ENCODE data around the gene ZNF418.
"Not testable (repeated sequence)": the region's sequence is repeated elsewhere in the genome, so short reads cannot be mapped to it uniquely, and the experiment has no call there.

ZNF418 gene

DNA sequence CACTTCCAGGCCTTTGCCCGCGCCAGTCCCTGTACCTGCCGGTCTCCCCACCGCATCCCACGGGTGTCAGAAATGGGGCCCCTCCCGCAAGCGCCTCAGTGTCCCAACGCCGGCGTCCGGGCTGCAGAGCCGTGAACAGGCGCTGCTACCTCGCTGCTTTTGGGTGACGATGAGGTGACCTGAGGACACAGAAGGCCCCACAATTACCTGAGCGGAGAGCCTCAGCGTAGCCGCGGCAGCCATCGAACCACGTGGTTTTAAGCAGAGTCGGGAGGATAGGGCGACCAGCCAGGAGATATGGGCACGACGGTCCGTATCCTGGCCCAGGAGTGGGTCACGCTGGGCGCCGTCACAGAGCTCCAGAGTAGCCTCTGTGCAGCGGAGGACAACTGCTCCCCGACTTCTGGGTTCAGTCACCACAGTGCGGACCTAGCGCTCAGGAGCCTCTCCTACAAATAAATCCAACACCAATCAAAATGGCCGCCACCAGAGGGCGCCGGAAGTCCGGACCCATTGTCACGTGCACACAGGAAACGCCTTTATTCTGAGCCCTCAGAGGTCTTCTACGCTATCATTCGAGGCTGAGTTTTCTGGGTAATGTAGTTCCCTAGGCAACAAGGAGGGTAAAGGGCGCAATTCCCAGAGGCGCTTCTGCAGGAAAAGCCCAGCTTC, 46.5 kb downstream of the ZNF418 start, which contains the start of gene ZNF814:
ZNF814 (minus strand) TSS at position 478 of the 672 bp plus-strand sequence; CDS start at position 243, 235 bp downstream.
- DNase-seq, result peak; percentile 3

DNA sequence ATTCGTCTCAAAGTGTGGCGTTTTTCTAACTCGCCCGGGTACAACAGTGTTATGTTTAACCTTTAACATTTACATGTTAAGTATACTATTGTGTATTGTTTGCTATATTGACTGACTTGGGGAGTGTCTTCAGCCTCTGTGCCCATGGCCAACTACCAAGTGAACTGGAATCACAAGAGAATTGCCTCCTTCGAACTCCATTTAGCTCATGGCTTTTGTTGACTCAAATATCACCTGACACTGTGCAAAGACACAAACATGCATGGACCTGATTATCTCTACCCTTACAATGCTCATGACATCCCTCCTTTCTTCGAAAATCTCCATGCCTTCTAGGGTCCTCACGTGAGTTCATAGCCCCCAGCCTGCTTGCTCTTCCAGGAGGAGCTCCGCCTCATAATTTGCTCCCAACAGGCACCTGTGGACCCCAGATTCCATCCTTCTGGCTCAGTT, 47.1 kb downstream of the ZNF418 start:
- DNase-seq, result no peak

DNA sequence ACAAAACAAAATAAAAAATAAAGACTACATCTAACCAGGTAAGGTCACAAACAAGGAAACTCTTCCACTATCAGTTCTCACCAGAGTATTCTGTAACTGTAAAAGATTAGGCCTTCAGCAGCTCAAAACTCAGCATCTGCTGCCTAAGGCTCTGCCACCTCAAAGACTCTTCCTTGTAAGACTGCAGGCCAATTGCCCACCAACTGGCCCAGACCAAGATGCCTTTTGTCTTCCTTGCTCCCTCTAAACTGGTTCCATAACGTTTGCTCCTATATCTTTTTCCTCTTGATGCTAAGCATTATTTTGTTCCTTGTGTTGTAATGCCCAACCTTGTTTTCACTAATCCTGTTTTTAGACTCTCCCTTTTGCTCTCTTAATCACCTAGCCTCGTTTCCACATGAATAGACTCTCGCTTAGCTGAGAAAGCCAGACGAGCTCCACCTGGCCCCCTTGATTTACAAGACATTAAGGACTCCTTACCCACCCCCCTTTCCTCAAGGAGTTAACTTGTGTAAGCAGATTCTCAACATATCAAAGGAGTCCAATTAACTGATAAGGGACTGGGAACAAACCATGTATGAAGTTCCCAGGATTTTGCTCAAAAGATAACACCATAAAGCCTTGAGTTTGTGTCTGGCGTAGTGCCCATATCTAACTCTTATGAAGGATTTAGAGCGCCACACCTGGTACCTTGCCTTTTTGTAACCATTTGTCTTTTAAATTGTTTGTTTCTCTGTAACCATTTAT, 47.8 kb downstream of the ZNF418 start:
- no peak for DNase-seq

DNA sequence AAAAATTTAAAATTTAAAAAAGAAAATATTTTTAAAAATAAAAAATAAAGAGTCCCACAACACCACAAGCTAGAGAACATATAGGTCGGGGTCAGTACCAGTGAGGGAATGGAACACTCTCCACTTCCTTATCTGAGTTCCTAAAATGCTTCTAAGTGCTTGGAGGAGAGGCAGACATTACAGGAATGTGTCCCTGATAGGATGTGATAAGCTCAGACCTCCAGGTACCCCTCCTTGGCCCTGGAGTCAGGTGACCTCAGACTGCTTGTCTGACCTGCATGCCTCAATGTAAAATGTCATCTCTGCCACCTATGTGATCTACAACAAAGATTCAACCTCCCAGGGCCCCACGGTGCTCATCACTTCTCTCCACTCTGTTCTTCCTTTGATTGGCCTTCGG, 49.2 kb downstream of the ZNF418 start:
- no peak for DNase-seq

DNA sequence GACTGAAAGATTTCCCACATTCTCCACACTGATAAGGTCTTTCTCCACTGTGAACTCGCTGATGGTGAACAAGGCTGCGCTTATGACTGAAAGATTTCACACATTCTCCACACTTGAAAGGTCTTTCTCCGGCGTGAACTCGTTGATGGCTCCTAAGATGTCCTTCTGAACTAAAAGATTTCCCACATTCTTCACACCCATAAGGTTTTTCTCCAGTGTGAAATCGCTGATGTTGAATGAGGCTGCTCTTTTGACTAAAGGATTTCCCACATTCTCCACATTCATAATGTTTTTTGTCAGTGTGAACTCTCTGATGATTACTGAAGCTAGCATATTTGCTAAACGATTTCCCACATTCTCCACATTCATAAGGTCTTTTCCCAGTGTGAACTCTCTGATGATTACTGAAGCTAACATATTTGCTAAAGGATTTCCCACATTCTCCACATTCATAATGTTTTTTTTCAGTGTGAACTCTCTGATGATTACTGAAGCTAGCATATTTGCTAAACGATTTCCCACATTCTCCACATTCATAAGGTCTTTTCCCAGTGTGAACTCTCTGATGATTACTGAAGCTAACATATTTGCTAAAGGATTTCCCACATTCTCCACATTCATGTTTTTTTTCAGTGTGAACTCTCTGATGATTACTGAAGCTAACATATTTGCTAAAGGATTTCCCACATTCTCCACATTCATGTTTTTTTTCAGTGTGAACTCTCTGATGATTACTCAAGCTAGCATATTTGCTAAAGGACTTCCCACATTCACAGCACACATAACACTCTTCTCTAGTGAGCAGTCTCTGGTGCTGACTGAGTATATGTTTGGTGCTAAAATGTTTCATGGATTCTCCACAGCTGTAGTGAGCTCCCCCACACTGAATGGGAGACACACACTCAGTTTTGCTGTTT, 61.1 kb downstream of the ZNF418 start:
- DNase-seq, result not testable (repeated sequence)

DNA sequence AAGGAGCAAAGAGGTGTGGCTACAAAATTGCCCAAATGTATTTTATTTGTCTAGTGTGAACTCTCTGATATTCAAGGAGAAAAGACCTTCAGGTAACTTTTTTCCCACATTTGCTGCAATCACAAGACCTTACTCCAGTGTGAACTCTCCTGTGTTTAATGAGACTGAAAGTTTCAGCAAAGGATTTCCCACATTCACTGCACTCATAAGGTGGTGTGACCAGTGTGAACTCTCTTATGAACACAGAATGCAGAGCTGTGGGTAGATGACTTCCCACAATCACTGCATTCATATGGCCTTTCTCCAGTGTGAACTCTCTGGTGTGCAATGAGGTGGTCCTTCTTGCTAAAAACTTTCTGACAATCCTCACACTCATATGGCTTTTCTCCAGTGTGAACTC, 62.8 kb downstream of the ZNF418 start:
- no peak for DNase-seq

Measured in NCI-H69 (cell line).